Keratinocyte (primary cell): ENCODE data around the gene A2ML1. TPM values are rescaled to one million over a fixed set of nuclear protein-coding genes. Genes with fewer than 3 reads are reported as not detected.
A peak's percentile ranks its signal among the peaks of the same experiment; 100 is the strongest.

Experiments
- DNase-seq: peaks from one replicate; pipeline ENCODE4 v3.0.0-alpha.2; 2011; ENCODE audit warnings: low read depth, missing footprints, low spot score
- FAIRE-seq: peaks from 2 replicates; lab custom pipeline; 2011; peaks lifted over from hg19 to GRCh38; lab: Jason Lieb, UNC
- H2AFZ ChIP-seq: 2 replicates; pipeline ENCODE4 v1.6.0; 2012; ENCODE audit warnings: low read length, control low read depth, inconsistent platforms; ENCODE audit not compliant: control insufficient read depth
- H3K27ac ChIP-seq: 2 replicates; pipeline ENCODE4 v1.5.1; 2011; ENCODE audit warnings: low read length; ENCODE audit not compliant: control insufficient read depth, insufficient read depth
- H3K27me3 ChIP-seq: 3 replicates; pipeline ENCODE4 v1.6.0; 2011; ENCODE audit warnings: low read length; ENCODE audit not compliant: control insufficient read depth, insufficient read depth; ENCODE audit errors: extremely low read depth
- H3K36me3 ChIP-seq, 2 experiments: 2 replicates in 1 of 2; 3 replicates in 1 of 2; pipeline ENCODE4 v1.5.1; 2011; ENCODE audit warnings: low read length in 2 of 2, mild to moderate bottlenecking in 1 of 2; ENCODE audit not compliant: control insufficient read depth in 2 of 2, insufficient read depth in 2 of 2; ENCODE audit errors: extremely low read depth in 1 of 2
- H3K4me1 ChIP-seq: 3 replicates; pipeline ENCODE4 v1.5.1; 2011; ENCODE audit warnings: low read length; ENCODE audit not compliant: control insufficient read depth, insufficient read depth; ENCODE audit errors: extremely low read depth
- H3K4me2 ChIP-seq: 3 replicates; pipeline ENCODE4 v1.6.0; 2011; ENCODE audit warnings: low read depth, low read length; ENCODE audit not compliant: control insufficient read depth, insufficient read depth; ENCODE audit errors: extremely low read depth
- H3K4me3 ChIP-seq, 3 experiments: fragments of 200-600 bp in 1 of 3; sonication (generic) in 1 of 3; 2 replicates in 2 of 3; 3 replicates in 1 of 3; pipeline ENCODE4 v1.5.1; 2011 to 2016; ENCODE audit warnings: low read length in 3 of 3, mild to moderate bottlenecking in 3 of 3, control low read depth in 2 of 3, inconsistent platforms in 1 of 3, low read depth in 1 of 3, mixed read lengths in 1 of 3, mixed run types in 1 of 3, moderate library complexity in 1 of 3; ENCODE audit not compliant: control insufficient read depth in 2 of 3, insufficient read depth in 2 of 3; ENCODE audit errors: extremely low read depth in 1 of 3
- H3K79me2 ChIP-seq: 2 replicates; pipeline ENCODE4 v1.6.0; 2012; ENCODE audit warnings: low read length; ENCODE audit not compliant: control insufficient read depth, insufficient read depth
- H3K9ac ChIP-seq: 3 replicates; pipeline ENCODE4 v1.6.0; 2011; ENCODE audit warnings: low read length; ENCODE audit not compliant: control insufficient read depth, insufficient read depth; ENCODE audit errors: extremely low read depth
- H3K9me1 ChIP-seq: 3 replicates; pipeline ENCODE4 v1.6.0; 2011; ENCODE audit warnings: low read length; ENCODE audit not compliant: control insufficient read depth, insufficient read depth; ENCODE audit errors: extremely low read depth
- H3K9me3 ChIP-seq: 2 replicates; pipeline ENCODE4 v1.5.1; 2012; ENCODE audit warnings: low read depth, low read length; ENCODE audit not compliant: control insufficient read depth
- H4K20me1 ChIP-seq: 3 replicates; pipeline ENCODE4 v1.6.0; 2011; ENCODE audit warnings: low read length; ENCODE audit not compliant: control insufficient read depth, insufficient read depth; ENCODE audit errors: extremely low read depth
- EZH2 ChIP-seq: IDR thresholded peaks from one replicate; pipeline ENCODE4 v1.6.1; 2012; ENCODE audit warnings: inconsistent platforms, mild to moderate bottlenecking, low read length, moderate library complexity
- dilution Hi-C: fragments of 300-500 bp; cut with MboI; formaldehyde crosslinking; loops from one replicate; pipeline ENCODE4 v1.7.0; 2020; ENCODE audit warnings: low sequenced_read_pairs; ENCODE audit not compliant: extremely low pct_ligation_motif_present
- polyA plus RNA-seq, 5 experiments: library from polyadenylated mRNA; depleted of rRNA in 3 of 5; stranded (reverse) in 3 of 5; stranded (forward) in 1 of 5; unstranded in 1 of 5; fragments of >200 nt; gene quantifications; 1 replicate in 1 of 5; 2 replicates in 3 of 5; 3 replicates in 1 of 5; pipeline versions ENCODE4 v1.2.1 to v1.2.3, GENCODE V29; 2011 to 2012; ENCODE audit warnings: missing spikeins in 2 of 5, low read depth in 1 of 5, low replicate concordance in 1 of 5
- TF ChIP-seq, protein P1 (sequence below), 3 experiments: IDR thresholded peaks in 1 of 3; conservative IDR thresholded peaks in 1 of 3; optimal IDR thresholded peaks in 1 of 3; 2 replicates in 2 of 3; 3 replicates in 1 of 3; pipeline versions ENCODE3 to v1.5.1; 2011; ENCODE audit warnings: low read length in 3 of 3, mild to moderate bottlenecking in 3 of 3, moderate library complexity in 2 of 3, control low read depth in 1 of 3, inconsistent platforms in 1 of 3; ENCODE audit not compliant: insufficient read depth in 2 of 3; ENCODE audit errors: extremely low read depth in 1 of 3

A2ML1 gene
- polyA plus RNA-seq, 1 donor (not counting 4 experiments of a cell fraction or from before 2014, with no cell fraction given) = 81.1 TPM

DNA sequence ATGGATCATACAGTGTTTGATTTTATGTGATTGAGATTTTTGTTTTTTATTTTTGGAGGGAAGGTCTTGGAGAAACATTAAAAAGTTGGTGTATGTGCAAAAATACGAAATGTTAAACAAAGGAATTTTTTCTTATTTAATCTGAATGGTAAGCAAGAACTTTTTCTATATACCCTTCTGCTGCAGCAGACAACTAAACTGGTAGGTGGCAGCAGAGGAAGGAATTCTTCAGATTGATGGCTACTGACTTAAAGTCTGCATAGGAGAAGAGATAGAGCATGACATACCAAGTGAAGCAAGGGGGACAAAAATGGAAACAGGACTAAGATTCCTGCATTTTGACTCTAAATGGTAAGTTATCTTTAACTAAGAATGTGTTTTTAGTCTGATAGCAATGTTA lies 42.0 kb upstream of the A2ML1 start:
- dilution Hi-C loops = no loop called here
- H3K4me2 ChIP-seq = no peak overlapping the region
- H2AFZ ChIP-seq = no peak overlapping the region
- H3K79me2 ChIP-seq = no peaks in the 10 kb centered on the region
- H3K4me3 ChIP-seq = no peak overlapping the region
- DNase-seq (peak; percentile 21), FAIRE-seq (peak; percentile 26)
- H3K27ac ChIP-seq = no peak overlapping the region
- peaks cover 1 to 3% of the 10 kb centered on the region in 2 experiments for H3K36me3 ChIP-seq
- no peaks in the 10 kb centered on the region for H3K9me1 ChIP-seq
- H3K9ac ChIP-seq = no peak overlapping the region
- TF ChIP-seq EZH2 = no peak
- TF ChIP-seq, protein P1, sequence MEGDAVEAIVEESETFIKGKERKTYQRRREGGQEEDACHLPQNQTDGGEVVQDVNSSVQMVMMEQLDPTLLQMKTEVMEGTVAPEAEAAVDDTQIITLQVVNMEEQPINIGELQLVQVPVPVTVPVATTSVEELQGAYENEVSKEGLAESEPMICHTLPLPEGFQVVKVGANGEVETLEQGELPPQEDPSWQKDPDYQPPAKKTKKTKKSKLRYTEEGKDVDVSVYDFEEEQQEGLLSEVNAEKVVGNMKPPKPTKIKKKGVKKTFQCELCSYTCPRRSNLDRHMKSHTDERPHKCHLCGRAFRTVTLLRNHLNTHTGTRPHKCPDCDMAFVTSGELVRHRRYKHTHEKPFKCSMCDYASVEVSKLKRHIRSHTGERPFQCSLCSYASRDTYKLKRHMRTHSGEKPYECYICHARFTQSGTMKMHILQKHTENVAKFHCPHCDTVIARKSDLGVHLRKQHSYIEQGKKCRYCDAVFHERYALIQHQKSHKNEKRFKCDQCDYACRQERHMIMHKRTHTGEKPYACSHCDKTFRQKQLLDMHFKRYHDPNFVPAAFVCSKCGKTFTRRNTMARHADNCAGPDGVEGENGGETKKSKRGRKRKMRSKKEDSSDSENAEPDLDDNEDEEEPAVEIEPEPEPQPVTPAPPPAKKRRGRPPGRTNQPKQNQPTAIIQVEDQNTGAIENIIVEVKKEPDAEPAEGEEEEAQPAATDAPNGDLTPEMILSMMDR (optimal IDR thresholded peaks at IDR 0.05 in 1 of 3, IDR thresholded peaks at IDR 0.05 in 1 of 3, conservative IDR thresholded peaks at IDR 0.05 in 1 of 3; ENCODE audit: extremely low read depth in 1 of 3, insufficient read depth in 2 of 3, low read length in 3 of 3) = peak in 2 of 3 experiments; percentile 37 to 44
- H3K27me3 ChIP-seq = no peaks in the 10 kb centered on the region
- H3K4me1 ChIP-seq = no peaks in the 10 kb centered on the region
- no peaks in the 10 kb centered on the region for H4K20me1 ChIP-seq
- no peaks in the 10 kb centered on the region for H3K9me3 ChIP-seq

DNA sequence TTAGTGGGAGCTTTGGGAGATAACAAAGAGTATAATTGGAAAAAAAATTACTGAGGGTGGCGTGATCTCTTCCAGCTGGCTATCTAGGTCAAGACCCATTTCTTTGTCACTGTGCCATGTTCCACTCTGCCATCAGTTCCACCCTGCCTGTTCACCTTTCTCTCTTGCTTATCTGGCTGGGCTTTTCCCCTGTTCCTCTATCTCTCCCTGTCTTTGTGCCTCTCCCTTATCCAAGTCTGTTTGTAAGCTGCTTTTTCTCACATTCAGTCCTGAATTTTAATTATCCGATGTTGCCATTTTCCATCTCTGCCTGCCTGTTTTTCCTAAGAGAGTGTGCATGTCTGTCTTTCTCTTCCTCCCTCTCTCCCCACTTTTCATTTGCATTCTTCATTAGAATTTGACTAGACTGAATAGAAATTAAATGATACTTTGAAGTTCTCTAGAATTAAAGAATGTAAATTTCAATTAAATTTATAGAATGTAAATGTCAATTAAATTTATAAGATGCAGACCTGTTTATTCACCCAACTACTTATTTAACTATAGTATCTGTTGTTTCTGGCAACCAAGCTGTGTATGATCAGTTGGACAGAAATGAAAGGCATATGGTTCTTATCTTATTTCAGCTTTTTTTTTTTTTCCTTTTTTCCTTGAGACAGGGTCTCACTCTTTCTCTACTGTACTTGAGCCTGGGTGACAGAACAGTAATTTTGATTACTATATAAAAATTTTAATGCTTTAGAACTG lies 40.9 kb upstream of the A2ML1 start:
- DNase-seq (no peak), FAIRE-seq (no peak)
- H3K9me1 ChIP-seq = no peaks in the 10 kb centered on the region
- H3K9ac ChIP-seq = no peak overlapping the region
- no peaks in the 10 kb centered on the region for H4K20me1 ChIP-seq
- no peak overlapping the region for H3K4me3 ChIP-seq
- no peaks in the 10 kb centered on the region for H3K9me3 ChIP-seq
- TF ChIP-seq, protein P1 (optimal IDR thresholded peaks at IDR 0.05 in 1 of 3, IDR thresholded peaks at IDR 0.05 in 1 of 3, conservative IDR thresholded peaks at IDR 0.05 in 1 of 3; ENCODE audit: extremely low read depth in 1 of 3, insufficient read depth in 2 of 3, low read length in 3 of 3) = no peak
- no peak for TF ChIP-seq EZH2
- H3K27me3 ChIP-seq = no peaks in the 10 kb centered on the region
- no peaks in the 10 kb centered on the region for H3K79me2 ChIP-seq
- H3K36me3 ChIP-seq = peaks cover 1 to 3% of the 10 kb centered on the region in 2 experiments
- no peak overlapping the region for H2AFZ ChIP-seq
- no peak overlapping the region for H3K27ac ChIP-seq
- dilution Hi-C loops = no loop called here
- H3K4me2 ChIP-seq = no peak overlapping the region
- H3K4me1 ChIP-seq = no peaks in the 10 kb centered on the region
